Right renal pelvis (tissue), 4 donors: ENCODE results near the gene DIPK1B. TPM values are rescaled to one million over a fixed set of nuclear protein-coding genes. Genes with fewer than 3 reads are reported as not detected.
"Not testable (repeated sequence)": the region's sequence is repeated elsewhere in the genome, so short reads cannot be mapped to it uniquely, and the experiment has no call there.

Experiments
- DNase-seq, 4 donors: peaks; one replicate each; pipeline ENCODE4 v3.0.0-alpha.2; 2013; ENCODE audit warnings: low read depth in 4 of 4, low spot score in 3 of 4, missing footprints in 1 of 4
- polyA plus RNA-seq, 4 donors: library from polyadenylated mRNA; unstranded; fragments of 120-200 nt; gene quantifications; one replicate each; pipeline ENCODE4 v1.2.1, GENCODE V29; 2013; ENCODE audit not compliant: insufficient read length in 4 of 4

The DIPK1B gene
- polyA plus RNA-seq, 4 donors: 31.0 to 47.3 (median 34.3) TPM

DNA sequence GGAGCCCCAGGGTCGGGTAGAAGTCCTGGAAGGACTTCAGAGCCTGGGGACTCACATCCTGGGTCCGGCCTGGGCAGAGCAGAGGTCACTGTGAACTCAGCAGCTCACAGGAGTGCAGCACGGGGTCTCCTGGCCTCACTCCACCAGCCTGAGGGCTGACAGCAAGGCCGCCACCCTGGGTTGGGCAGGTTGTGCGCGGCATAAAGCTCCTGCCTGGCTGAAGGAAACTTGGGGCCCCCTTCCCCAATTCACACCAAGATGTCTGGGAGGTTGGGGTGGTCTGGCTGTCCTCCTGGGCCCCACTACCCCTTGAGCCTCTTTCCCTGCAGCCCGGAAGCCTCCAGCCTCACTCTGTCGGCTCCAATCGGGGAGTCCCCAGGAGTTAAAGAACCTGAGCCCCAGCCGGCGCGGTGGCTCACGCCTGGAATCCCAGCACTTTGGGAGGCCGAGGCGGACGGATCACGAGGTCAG, 49.9 kb downstream of the DIPK1B start:
- DNase-seq: no peak

GRCh38 chr9:136762915-136763648, 50.7 kb downstream of the DIPK1B start:
- DNase-seq: no peak

DNA sequence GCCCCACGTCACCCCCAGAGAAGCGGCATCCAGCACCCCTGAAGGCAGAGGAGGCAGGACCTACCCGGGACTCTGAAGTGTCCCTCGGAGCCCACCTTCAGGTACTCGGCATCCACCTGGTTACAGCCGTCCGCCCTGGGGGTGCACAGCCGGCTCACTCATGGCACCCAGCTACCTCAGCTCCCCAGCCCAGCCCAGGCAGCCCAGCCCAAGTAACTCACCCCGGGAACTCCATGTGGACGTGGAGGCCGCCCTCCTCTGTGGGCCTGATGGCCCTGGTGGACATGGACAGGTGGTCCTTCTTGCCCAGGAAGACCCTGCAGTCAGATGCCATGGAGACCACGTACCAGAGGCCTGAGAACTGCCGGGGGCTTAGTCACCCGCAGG, 51.3 kb downstream of the DIPK1B start:
- DNase-seq: no peak

DNA sequence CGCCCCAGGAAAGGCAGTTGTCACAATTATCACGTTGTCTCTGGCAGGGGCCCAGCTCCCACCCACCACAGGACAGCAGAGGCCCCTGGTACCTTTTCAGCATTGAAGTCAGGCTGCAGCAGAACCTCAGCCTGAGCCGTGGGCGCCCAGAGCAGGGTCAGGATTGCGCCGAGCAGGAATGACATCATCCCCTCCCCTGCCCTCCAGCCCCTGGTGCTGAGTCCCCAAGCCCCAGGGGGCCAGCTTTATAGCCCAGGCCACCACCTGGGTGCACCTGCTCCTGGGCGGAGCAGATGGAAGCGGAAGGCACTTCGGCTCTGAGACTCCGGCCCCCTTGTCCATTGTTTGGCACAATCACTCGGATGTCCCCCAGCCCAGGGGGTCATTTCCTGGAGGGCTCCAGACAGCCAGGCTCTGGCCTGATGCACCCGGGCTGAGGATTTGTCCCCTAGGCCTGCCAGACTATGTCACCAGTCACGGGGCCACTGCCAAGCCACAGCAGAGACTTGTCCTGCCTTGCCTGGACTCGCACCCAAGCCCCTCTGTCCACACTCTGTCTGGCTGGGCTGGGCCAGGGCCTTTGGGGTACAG, 52.0 kb downstream of the DIPK1B start, which contains the start of gene LCN15:
LCN15 (minus strand) TSS at position 218 of the 591 bp plus-strand sequence; CDS start at position 188, 30 bp downstream.
- no peak for DNase-seq

GRCh38 chr9:136765041-136765440, 52.7 kb downstream of the DIPK1B start:
- DNase-seq: no peak

DNA sequence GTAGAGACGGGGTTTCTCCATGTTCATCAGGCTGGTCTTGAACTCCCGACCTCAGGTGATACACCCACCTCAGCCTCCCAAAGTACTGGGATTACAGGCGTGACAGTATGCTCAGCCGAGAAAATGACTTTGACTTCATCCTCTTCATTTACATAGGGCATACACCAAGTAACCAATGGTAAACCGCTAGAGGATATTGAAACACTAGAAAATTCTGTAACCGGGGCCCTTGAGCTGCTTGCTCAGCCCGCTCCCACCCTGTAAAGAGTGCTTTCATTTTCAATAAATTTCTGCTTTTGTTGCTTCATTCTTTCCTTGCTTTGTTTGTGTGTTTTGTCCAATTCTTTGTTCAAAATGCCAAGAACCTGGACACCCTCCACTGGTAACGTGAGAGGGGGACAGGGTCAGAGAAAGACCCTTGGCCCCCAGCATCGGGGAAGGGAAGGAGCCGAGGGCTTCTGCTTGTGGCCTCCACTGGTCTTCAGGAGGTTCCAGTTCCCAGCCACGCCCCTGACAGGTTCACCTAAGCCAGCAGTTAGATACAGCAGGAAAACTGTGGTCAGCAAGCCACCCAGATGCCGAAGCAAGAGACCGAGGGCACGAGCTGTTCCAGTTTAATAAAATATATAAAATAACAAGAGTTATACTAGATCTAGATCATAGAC, 53.5 kb downstream of the DIPK1B start:
- not testable (repeated sequence) for DNase-seq

GRCh38 chr9:136766410-136767120, 54.2 kb downstream of the DIPK1B start:
- not testable (repeated sequence) for DNase-seq

GRCh38 chr9:136769710-136770191, 57.4 kb downstream of the DIPK1B start:
- no peak for DNase-seq

GRCh38 chr9:136771907-136772415, 59.6 kb downstream of the DIPK1B start:
- DNase-seq: no peak

- no peak for DNase-seq
These were observed 61.1 kb downstream of the DIPK1B start for GRCh38 chr9:136773386-136774044.

Other genes starting within 250 kb of the DIPK1B start
- gene SEC16A, start 229.5 kb upstream of the DIPK1B start, polyA plus RNA-seq: 10 to 100 TPM; 55.1 to 68.6 (median 62.3) TPM
- 10 to 100 TPM; 25.4 to 41.4 (median 29.5) TPM for gene NOTCH1, start 166.5 kb upstream of the DIPK1B start, polyA plus RNA-seq
- gene EGFL7, start 49.7 kb upstream of the DIPK1B start, polyA plus RNA-seq: 10 to 100 TPM; 52.6 to 97.9 (median 59.2) TPM
- gene AGPAT2, start 25.1 kb upstream of the DIPK1B start, polyA plus RNA-seq: 10 to 100 TPM; 42.2 to 61.6 (median 43.2) TPM
- gene LCN10, start 30.4 kb downstream of the DIPK1B start, polyA plus RNA-seq: 1 to 10 TPM in 3 of 4 donors, under 1 TPM in 1; 0.56 to 1.5 (median 1.2) TPM
- under 1 TPM in 1 of 4 donors, not detected in 3; 0.34 TPM for gene LCN6, start 36.0 kb downstream of the DIPK1B start, polyA plus RNA-seq
- under 1 TPM; 0.17 to 0.30 (median 0.25) TPM for gene LCN8, start 45.7 kb downstream of the DIPK1B start, polyA plus RNA-seq
- under 1 TPM in 2 of 4 donors, not detected in 2; 0.06 to 0.08 TPM for gene LCN15, start 51.9 kb downstream of the DIPK1B start, polyA plus RNA-seq
- 10 to 100 TPM; 69.6 to 89.4 (median 73.2) TPM for gene TMEM141, start 78.8 kb downstream of the DIPK1B start, polyA plus RNA-seq
- gene CCDC183, start 83.8 kb downstream of the DIPK1B start, polyA plus RNA-seq: 1 to 10 TPM; 4.8 to 6.2 (median 5.2) TPM
- gene RABL6, start 95.4 kb downstream of the DIPK1B start, polyA plus RNA-seq: 10 to 100 TPM; 56.6 to 76.5 (median 64.3) TPM
- 1 to 10 TPM in 2 of 4 donors, under 1 TPM in 2; 0.67 to 1.7 (median 0.96) TPM for gene AJM1, start 129.9 kb downstream of the DIPK1B start, polyA plus RNA-seq
- 100 to 1,000 TPM in 1 of 4 donors, 10 to 100 TPM in 3; 79.2 to 145 (median 81.4) TPM for gene PHPT1, start 136.8 kb downstream of the DIPK1B start, polyA plus RNA-seq
- 10 to 100 TPM in 1 of 4 donors, 1 to 10 TPM in 3; 6.0 to 10.6 (median 6.9) TPM for gene MAMDC4, start 139.8 kb downstream of the DIPK1B start, polyA plus RNA-seq
- gene EDF1, start 153.7 kb downstream of the DIPK1B start, polyA plus RNA-seq: 100 to 1,000 TPM; 317 to 400 (median 357) TPM
- gene TRAF2, start 173.9 kb downstream of the DIPK1B start, polyA plus RNA-seq: 10 to 100 TPM; 11.3 to 16.8 (median 12.4) TPM
- gene FBXW5, start 232.2 kb downstream of the DIPK1B start, polyA plus RNA-seq: 10 to 100 TPM; 38.7 to 67.9 (median 43.5) TPM
- gene C8G, start 232.7 kb downstream of the DIPK1B start, polyA plus RNA-seq: 1 to 10 TPM in 2 of 4 donors, under 1 TPM in 2; 0.36 to 1.1 (median 0.90) TPM
- 10 to 100 TPM; 21.8 to 36.8 (median 29.4) TPM for gene LCN12, start 239.7 kb downstream of the DIPK1B start, polyA plus RNA-seq